ENCODE data around the gene TAS2R31. TPM values are rescaled to one million over a fixed set of nuclear protein-coding genes. Genes with fewer than 3 reads are reported as not detected.

TAS2R31 gene
- total RNA-seq, 1 donor from 2014 or later, result 8.6 TPM

DNA sequence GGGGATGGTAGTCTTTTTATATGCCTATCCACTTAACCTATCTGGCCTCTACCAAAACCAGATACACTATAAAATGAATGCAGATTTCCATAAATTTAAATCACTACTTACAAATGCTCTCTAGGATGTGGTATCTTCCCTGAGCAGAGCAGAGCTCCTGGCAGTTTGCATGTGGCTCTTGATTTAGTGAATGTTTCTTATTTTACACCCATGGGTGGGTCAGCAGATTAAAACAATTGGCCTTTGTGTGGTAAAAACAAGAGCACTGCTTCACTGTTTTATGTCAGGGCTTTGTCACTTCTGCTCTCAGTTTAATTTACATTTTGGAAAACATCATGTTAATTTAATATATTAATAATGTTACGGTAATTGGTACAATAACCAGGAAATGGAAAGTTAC is 14.3 kb downstream of the TAS2R31 start:
- Mint-ChIP-seq H3K4me3 (ENCODE audit: low read depth) (no peak overlapping the region), H3K27me3 (no peaks in the 10 kb centered on the region), H3K27ac (no peak overlapping the region), H3K4me1 (ENCODE audit: low read depth) (peaks cover 16% of the 10 kb centered on the region), H3K9me3 (ENCODE audit: low read depth) (no peaks in the 10 kb centered on the region), H3K36me3 (ENCODE audit: insufficient read depth) (peaks cover 9% of the 10 kb centered on the region)
- no peak for DNase-seq (ENCODE audit: low spot score, unreplicated experiment)
- TF ChIP-seq, protein P1, sequence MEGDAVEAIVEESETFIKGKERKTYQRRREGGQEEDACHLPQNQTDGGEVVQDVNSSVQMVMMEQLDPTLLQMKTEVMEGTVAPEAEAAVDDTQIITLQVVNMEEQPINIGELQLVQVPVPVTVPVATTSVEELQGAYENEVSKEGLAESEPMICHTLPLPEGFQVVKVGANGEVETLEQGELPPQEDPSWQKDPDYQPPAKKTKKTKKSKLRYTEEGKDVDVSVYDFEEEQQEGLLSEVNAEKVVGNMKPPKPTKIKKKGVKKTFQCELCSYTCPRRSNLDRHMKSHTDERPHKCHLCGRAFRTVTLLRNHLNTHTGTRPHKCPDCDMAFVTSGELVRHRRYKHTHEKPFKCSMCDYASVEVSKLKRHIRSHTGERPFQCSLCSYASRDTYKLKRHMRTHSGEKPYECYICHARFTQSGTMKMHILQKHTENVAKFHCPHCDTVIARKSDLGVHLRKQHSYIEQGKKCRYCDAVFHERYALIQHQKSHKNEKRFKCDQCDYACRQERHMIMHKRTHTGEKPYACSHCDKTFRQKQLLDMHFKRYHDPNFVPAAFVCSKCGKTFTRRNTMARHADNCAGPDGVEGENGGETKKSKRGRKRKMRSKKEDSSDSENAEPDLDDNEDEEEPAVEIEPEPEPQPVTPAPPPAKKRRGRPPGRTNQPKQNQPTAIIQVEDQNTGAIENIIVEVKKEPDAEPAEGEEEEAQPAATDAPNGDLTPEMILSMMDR (IDR thresholded peaks at IDR 0.05; ENCODE audit: unreplicated experiment), result no peak

DNA sequence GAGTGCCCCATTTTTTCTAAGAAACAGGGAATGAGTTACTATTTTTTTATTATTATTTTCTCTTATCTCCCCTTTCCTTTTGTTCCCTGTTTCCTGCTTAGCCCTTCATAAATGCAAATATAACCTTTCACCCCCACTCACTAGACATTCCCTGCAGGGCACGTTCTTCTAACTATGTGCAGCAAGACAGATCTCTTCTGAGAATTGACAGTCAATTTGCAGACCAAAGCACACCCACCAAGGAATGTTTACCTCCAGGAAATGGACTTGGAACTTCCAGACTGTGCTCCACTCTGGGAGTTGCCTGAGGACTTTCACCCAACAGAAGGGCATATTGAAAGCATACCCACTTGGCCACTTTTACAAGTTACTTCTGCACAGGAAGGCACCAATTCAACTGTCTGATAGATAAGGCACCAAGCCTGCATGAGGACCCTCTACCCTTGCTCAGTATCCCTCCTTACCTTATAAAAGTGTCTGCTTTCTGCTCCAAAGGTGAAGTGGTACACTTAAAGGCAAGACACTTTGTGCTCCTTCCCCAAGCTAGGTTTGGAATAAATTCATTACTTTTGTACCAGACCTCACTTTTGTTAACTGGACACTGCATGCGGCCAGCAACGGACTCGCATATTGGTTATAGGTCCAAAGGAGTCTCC is 15.3 kb downstream of the TAS2R31 start:
- DNase-seq (ENCODE audit: low spot score, unreplicated experiment), result no peak
- H3K27ac Mint-ChIP-seq, result no peak overlapping the region
- H3K4me1 Mint-ChIP-seq (ENCODE audit: low read depth), result peaks cover 15% of the 10 kb centered on the region
- TF ChIP-seq, protein P1 (IDR thresholded peaks at IDR 0.05; ENCODE audit: unreplicated experiment), result no peak
- no peaks in the 10 kb centered on the region for H3K27me3 Mint-ChIP-seq
- no peak overlapping the region for H3K4me3 Mint-ChIP-seq (ENCODE audit: low read depth)
- peaks cover 9% of the 10 kb centered on the region for H3K36me3 Mint-ChIP-seq (ENCODE audit: insufficient read depth)
- no peaks in the 10 kb centered on the region for H3K9me3 Mint-ChIP-seq (ENCODE audit: low read depth)

DNA sequence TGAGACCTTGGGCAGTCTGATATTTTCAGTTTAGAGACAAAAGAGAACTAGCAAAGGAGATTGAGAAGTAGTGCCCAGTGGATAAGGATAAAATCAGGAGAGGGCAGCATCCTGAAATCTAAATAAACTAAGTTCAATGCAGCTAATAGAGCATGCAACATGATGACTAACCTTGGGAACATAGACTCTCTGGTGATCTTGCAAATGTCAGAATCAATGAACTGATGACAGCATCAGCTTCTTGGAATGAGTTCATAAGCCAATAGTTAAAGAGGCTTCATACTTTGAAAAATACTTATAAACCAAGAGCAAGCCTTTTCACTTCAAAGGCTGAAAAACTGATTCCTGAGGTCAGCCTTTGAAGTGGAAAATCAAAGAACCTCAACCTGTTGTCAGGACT is 17.0 kb downstream of the TAS2R31 start:
- Mint-ChIP-seq H3K27me3 (no peaks in the 10 kb centered on the region), H3K4me3 (ENCODE audit: low read depth) (no peak overlapping the region), H3K27ac (no peak overlapping the region), H3K4me1 (ENCODE audit: low read depth) (peaks cover 11% of the 10 kb centered on the region), H3K36me3 (ENCODE audit: insufficient read depth) (peaks cover 7% of the 10 kb centered on the region), H3K9me3 (ENCODE audit: low read depth) (no peaks in the 10 kb centered on the region)
- no peak for DNase-seq (ENCODE audit: low spot score, unreplicated experiment)
- TF ChIP-seq, protein P1 (IDR thresholded peaks at IDR 0.05; ENCODE audit: unreplicated experiment), result no peak

DNA sequence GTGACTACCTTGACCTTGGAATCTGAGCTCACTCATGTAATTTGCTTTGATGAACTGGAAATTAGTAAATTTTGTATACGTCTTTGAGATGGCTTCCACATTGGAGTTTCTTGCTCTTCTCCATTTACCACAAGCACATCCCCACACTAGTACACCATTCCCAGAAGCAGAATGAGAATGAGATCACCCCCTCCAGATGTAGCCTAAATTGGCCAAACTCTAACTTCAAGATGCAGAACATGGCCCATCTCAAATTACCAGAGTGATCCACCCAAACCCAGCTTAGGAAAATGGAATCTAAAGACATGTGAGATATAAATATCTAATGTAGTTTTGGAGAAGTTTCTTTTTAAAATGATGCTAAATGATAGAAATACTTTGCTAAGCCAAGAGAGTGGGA is 23.6 kb downstream of the TAS2R31 start:
- Mint-ChIP-seq H3K27ac (no peak overlapping the region), H3K36me3 (ENCODE audit: insufficient read depth) (peaks cover 6% of the 10 kb centered on the region), H3K27me3 (no peaks in the 10 kb centered on the region), H3K4me3 (ENCODE audit: low read depth) (no peak overlapping the region), H3K9me3 (ENCODE audit: low read depth) (peaks cover 5% of the 10 kb centered on the region), H3K4me1 (ENCODE audit: low read depth) (peaks cover 13% of the 10 kb centered on the region)
- TF ChIP-seq, protein P1 (IDR thresholded peaks at IDR 0.05; ENCODE audit: unreplicated experiment), result no peak
- no peak for DNase-seq (ENCODE audit: low spot score, unreplicated experiment)

DNA sequence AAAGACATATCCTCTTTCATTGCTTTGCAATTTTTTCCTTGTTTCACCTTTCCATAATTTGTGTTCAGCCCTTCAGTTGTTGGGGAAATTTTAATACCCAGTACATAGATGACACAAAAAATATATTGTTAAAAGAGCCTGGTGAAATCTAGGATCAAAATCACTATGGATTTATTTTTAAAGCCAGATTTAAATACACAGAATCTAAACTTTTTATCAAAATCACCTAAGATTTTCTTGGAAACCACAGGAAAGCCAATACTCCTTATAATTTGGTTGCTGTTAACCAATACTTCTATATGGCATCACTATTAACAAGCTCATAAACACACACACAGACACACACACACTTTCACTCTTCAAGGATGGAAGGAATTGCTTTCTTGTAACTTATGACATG is 33.0 kb downstream of the TAS2R31 start, which contains the start of gene TAS2R20:
Gene TAS2R20, minus strand, starts transcription at position 101 of the 400 bp plus-strand sequence. CDS start 429 bp downstream, outside the sequence.
- no peaks in the 10 kb centered on the region for H3K4me1 Mint-ChIP-seq (ENCODE audit: low read depth)
- no peak within 1 kb of the TSS for H3K27ac Mint-ChIP-seq
- H3K4me3 Mint-ChIP-seq (ENCODE audit: low read depth), result no peak within 1 kb of the TSS
- TF ChIP-seq, protein P1 (IDR thresholded peaks at IDR 0.05; ENCODE audit: unreplicated experiment), result no peak
- peaks cover 6% of the 10 kb centered on the region for H3K9me3 Mint-ChIP-seq (ENCODE audit: low read depth)
- no peaks in the 10 kb centered on the region for H3K27me3 Mint-ChIP-seq
- no peak for DNase-seq (ENCODE audit: low spot score, unreplicated experiment)
- peaks cover 12% of the 10 kb centered on the region for H3K36me3 Mint-ChIP-seq (ENCODE audit: insufficient read depth)

Data from progenitor cell of endocrine pancreas (in vitro differentiated cells).